GM19043 (cell line): ENCODE measurements around the gene DIPK1C.

Experiments used
- ATAC-seq: cut with Tn5 transposase; IDR thresholded peaks from one replicate; pipeline ENCODE4 v1.9.1; 2021; ENCODE audit warnings: low read depth; ENCODE audit not compliant: unreplicated experiment

DIPK1C gene

GRCh38 chr18:74454279-74454751, 2.8 kb downstream of the DIPK1C start:
- ATAC-seq, result no peak

- ATAC-seq, result no peak
Observed at GRCh38 chr18:74453642-74454198, 3.4 kb downstream of the DIPK1C start.

- no peak for ATAC-seq
Observed at GRCh38 chr18:74453016-74453566, 4.0 kb downstream of the DIPK1C start.

GRCh38 chr18:74451148-74451547, 6.0 kb downstream of the DIPK1C start:
- ATAC-seq, result no peak

- no peak for ATAC-seq
Observed at GRCh38 chr18:74450626-74451025, 6.5 kb downstream of the DIPK1C start.

- no peak for ATAC-seq
Observed at GRCh38 chr18:74447404-74448152, 9.5 kb downstream of the DIPK1C start.

GRCh38 chr18:74446631-74447403, 10.3 kb downstream of the DIPK1C start:
- ATAC-seq, result no peak

GRCh38 chr18:74446178-74446577, 10.9 kb downstream of the DIPK1C start:
- no peak for ATAC-seq

- no peak for ATAC-seq
Observed at GRCh38 chr18:74445585-74445984, 11.5 kb downstream of the DIPK1C start.

GRCh38 chr18:74444104-74444503, 13.0 kb downstream of the DIPK1C start:
- ATAC-seq, result no peak

GRCh38 chr18:74440808-74441427, 16.2 kb downstream of the DIPK1C start:
- no peak for ATAC-seq

- ATAC-seq, result no peak
Observed at GRCh38 chr18:74438091-74438490, 19.0 kb downstream of the DIPK1C start.

GRCh38 chr18:74436158-74436769, 20.8 kb downstream of the DIPK1C start:
- no peak for ATAC-seq

GRCh38 chr18:74435740-74436139, 21.4 kb downstream of the DIPK1C start:
- ATAC-seq, result no peak

- no peak for ATAC-seq
Observed at GRCh38 chr18:74434466-74434865, 22.6 kb downstream of the DIPK1C start.

- ATAC-seq, result no peak
Observed at GRCh38 chr18:74430806-74431571, 26.1 kb downstream of the DIPK1C start.

GRCh38 chr18:74430231-74430630, 26.9 kb downstream of the DIPK1C start:
- no peak for ATAC-seq

- no peak for ATAC-seq
Observed at GRCh38 chr18:74429096-74429495, 28.0 kb downstream of the DIPK1C start.

- no peak for ATAC-seq
Observed at GRCh38 chr18:74427442-74428112, 29.5 kb downstream of the DIPK1C start.
